Fibroblast of pulmonary artery (primary cell): Measurements from ENCODE around the gene ADD2.

ENCODE experiments used
- DNase-seq: peaks from one replicate; pipeline ENCODE4 v3.0.0-alpha.2; 2010; ENCODE audit warnings: low read depth
- H3K4me3 ChIP-seq: replicated peaks from 2 replicates; pipeline ENCODE4 v1.5.1; 2011; ENCODE audit warnings: low read depth, mild to moderate bottlenecking, control low read depth, low read length, moderate library complexity
- CTCF ChIP-seq: IDR thresholded peaks from 2 replicates; pipeline ENCODE4 v1.5.1; 2011; ENCODE audit warnings: mild to moderate bottlenecking, control low read depth, low read length, inconsistent platforms; ENCODE audit errors: missing control alignments

ADD2 gene

GRCh38 chr2:70673041-70673647, 94.9 kb downstream of the ADD2 start:
- H3K4me3 ChIP-seq = no peak overlapping the region
- no peak for DNase-seq
- TF ChIP-seq CTCF = no peak

DNA sequence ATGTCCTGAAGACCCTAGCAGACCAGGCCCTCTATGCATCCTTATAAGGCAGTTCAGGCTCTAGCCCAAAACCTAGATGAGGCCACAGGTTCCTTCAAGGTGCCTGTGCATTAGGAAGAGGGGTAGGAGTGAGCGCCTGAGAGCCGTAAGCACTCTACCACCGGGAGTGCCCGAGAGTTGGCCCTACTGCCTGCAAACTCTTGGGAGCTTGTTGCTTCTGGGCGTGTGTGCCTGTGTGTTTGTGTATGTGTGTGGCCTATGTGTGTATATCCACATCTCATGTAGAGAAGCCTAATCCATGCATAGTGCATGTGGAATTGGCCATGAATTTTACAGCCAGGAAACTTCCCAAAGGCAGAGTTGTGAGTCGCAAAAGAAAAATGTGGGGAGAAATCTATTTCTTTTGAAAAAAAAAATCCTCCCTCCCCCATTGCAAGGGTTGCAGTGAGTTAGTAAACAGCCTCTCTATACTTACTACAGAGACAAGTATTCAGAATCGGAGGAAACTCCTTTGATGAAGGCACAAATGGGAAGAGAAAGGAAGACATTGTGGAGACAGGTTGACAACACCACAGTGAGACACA, 96.8 kb downstream of the ADD2 start:
- no peak overlapping the region for H3K4me3 ChIP-seq
- peak; percentile 3 for DNase-seq
- no peak for TF ChIP-seq CTCF

DNA sequence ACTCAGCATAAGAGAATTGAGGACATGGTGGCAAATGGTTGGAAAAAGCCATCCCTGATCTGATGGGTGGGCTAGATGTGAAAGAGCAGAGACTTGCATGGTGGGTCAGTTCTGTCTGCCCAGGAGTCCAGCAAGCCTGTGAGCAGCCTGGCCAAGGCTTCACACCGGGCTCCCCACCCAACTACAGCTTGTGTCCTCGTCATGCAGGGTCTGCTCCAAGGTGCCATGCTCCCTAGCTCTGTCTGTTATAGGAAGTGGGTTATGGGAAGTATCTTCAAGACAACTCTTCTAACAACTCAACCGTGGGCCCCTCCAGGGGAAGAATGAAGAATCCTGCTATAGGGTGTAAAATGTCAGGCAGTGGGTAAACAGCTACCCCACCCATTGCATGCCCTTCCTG, 97.4 kb downstream of the ADD2 start:
- DNase-seq = no peak
- no peak for TF ChIP-seq CTCF
- no peak overlapping the region for H3K4me3 ChIP-seq

DNA sequence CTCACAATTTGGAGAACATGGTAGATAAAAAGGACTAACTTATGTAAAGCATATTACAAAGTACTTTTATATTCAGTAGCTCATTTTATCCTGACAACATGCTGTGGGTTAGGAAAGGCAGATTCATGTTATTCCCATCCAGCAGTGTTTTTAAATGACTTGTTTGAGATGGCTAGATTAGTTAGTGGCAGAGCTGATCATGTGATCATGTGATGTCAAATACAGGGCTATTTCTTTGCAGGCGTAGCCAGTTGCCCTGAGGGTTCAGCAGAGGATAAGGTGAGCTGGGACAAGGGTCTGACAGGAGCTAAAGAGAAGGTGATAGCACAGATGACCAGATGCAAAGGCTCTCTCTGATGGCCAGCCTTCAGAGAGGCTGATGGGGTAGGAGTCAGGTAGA, 97.8 kb downstream of the ADD2 start:
- TF ChIP-seq CTCF = no peak
- no peak overlapping the region for H3K4me3 ChIP-seq
- DNase-seq = no peak

DNA sequence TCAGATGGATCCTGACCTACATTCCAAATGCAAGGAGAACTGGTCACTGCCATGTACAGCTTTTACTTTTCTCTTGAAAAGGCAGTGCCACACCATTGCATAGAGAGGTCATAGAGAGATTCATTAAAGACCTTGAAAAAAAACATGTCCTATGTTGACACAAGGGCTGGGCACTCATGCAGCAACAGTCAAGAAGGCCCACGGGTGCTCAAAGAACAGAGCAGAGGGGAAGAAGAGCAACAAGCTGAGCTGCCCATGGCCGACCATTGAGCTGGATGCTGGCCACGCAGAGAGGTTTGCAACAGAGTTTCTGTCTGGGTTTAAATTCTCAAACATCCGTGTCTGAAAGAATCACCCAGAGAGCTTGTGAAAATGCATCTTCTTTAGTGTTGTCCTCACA, 99.1 kb downstream of the ADD2 start:
- DNase-seq = no peak
- no peak for TF ChIP-seq CTCF
- no peak overlapping the region for H3K4me3 ChIP-seq

DNA sequence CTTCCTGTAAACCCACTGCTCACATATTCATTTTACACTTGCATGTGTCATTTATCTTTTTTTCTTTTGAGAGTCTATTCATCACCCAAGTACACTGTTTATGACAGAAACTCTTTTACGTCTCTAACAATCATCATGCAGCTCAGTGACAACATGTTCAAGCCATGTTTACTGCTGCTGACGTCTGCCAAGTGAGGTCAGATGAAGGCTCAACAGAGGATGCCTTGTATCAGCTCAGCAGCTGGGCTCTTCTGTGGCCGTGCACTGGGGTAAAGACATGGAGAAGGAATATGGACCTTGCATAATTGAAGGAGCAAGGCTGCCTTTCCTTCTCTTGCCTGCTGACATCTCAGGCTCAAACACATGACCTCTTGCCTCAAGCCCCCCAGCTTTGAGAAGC, 99.6 kb downstream of the ADD2 start:
- TF ChIP-seq CTCF = no peak
- H3K4me3 ChIP-seq = no peak overlapping the region
- no peak for DNase-seq

DNA sequence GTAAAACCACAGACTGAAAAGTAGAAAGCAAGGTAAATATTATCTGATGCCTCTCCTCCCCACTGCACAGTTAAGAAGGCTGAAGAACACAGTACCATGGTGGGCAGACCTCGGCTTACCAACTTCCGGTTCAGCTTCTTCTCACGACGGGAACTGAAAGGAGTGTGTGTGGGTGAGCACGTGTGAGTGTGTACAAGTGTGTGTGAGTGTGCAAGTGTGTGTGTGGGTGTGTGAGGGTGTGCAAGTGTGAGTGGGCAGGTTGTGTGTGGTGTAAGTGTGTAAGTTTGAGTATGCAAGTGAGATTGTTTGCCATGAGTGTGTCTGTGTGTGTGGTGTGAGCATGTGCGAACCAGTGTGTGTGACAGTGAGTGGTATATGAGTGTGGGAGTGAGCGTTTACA, 103.5 kb downstream of the ADD2 start:
- DNase-seq = no peak
- no peak overlapping the region for H3K4me3 ChIP-seq
- no peak for TF ChIP-seq CTCF
